ENCODE results near the gene ALKBH4. TPM values are rescaled to one million over a fixed set of nuclear protein-coding genes. Genes with fewer than 3 reads are reported as not detected.
"Not testable (repeated sequence)": the region's sequence is repeated elsewhere in the genome, so short reads cannot be mapped to it uniquely, and the experiment has no call there.

Gene ALKBH4
- total RNA-seq, 1 experiment from 2014 or later, result 26.4 TPM

GRCh38 chr7:102469972-102470825, 5.5 kb upstream of the ALKBH4 start:
- peaks cover 10% of the 10 kb centered on the region for H3K4me1 ChIP-seq (replicated peaks)
- no peak for DNase-seq (ENCODE audit: low read depth in 1 of 2, low spot score in 2 of 2)
- no peak overlapping the region for H3K4me3 ChIP-seq
- no peaks in the 10 kb centered on the region for H3K9me3 ChIP-seq (replicated peaks)
- no peak overlapping the region for H3K27ac ChIP-seq
- H3K27me3 ChIP-seq (replicated peaks), result no peaks in the 10 kb centered on the region
- peaks cover 78% of the 10 kb centered on the region for H3K36me3 ChIP-seq

GRCh38 chr7:102469351-102469971, 4.8 kb upstream of the ALKBH4 start:
- H3K9me3 ChIP-seq (replicated peaks), result 0 out of 2 replicates have a peak, but pooled peaks cover 1% of the 10 kb centered on the region
- H3K36me3 ChIP-seq, result peaks cover 80% of the 10 kb centered on the region
- DNase-seq (ENCODE audit: low read depth in 1 of 2, low spot score in 2 of 2), result no peak
- H3K4me1 ChIP-seq (replicated peaks), result peaks cover 10% of the 10 kb centered on the region
- H3K27ac ChIP-seq, result no peak overlapping the region
- no peaks in the 10 kb centered on the region for H3K27me3 ChIP-seq (replicated peaks)
- H3K4me3 ChIP-seq, result no peak overlapping the region

DNA sequence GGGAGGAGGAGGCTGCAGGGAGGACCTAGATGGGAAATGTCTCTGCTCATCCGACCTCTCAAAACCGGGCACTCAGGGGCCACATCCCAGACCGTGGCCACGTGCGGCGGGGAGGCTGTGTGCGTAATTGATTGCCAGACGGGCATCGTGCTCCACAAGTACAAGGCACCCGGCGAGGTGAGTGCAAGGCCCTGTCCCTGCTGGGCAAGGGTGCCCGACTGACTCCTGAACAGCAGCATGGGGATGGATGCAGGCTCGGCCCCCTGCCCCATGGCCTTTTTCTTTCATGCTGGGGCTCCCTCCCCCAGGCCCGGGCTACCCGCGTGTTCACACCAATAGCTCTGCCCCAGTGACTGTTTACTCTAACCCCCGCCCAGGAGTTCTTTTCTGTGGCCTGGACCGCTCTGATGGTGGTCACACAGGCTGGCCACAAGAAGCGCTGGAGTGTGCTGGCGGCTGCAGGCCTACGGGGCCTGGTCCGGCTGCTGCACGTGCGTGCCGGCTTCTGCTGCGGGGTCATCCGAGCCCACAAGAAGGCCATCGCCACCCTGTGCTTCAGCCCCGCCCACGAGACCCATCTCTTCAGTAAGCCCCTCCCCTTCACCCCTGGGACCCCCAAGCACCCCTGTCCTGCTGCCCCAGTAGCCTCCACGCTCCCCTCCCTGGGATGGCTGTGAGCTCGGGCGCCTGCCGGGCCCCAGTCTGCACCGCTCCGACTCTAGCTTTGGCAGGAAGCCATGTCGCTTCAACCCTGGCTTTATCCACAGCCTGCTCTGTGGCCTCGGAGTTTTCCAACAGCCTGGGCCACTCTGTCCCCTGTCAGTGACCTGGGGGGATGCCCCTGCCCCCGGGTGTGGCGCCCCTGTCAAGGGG, 4.1 kb upstream of the ALKBH4 start:
- no peaks in the 10 kb centered on the region for H3K27me3 ChIP-seq (replicated peaks)
- H3K4me3 ChIP-seq, result no peak overlapping the region
- H3K9me3 ChIP-seq (replicated peaks), result 0 out of 2 replicates have a peak, but pooled peaks cover 2% of the 10 kb centered on the region
- no peak for DNase-seq (ENCODE audit: low read depth in 1 of 2, low spot score in 2 of 2)
- H3K27ac ChIP-seq, result no peak overlapping the region
- H3K36me3 ChIP-seq, result peaks cover 81% of the 10 kb centered on the region
- peaks cover 13% of the 10 kb centered on the region for H3K4me1 ChIP-seq (replicated peaks)

- DNase-seq (ENCODE audit: low read depth in 1 of 2, low spot score in 2 of 2), result no peak
- H3K27ac ChIP-seq, result no peak overlapping the region
- peaks cover 16% of the 10 kb centered on the region for H3K4me1 ChIP-seq (replicated peaks)
- peaks cover 75% of the 10 kb centered on the region for H3K36me3 ChIP-seq
- no peak overlapping the region for H3K4me3 ChIP-seq
- 0 out of 2 replicates have a peak, but pooled peaks cover 2% of the 10 kb centered on the region for H3K9me3 ChIP-seq (replicated peaks)
- H3K27me3 ChIP-seq (replicated peaks), result no peaks in the 10 kb centered on the region
Observed at GRCh38 chr7:102467581-102468477, 3.2 kb upstream of the ALKBH4 start.

DNA sequence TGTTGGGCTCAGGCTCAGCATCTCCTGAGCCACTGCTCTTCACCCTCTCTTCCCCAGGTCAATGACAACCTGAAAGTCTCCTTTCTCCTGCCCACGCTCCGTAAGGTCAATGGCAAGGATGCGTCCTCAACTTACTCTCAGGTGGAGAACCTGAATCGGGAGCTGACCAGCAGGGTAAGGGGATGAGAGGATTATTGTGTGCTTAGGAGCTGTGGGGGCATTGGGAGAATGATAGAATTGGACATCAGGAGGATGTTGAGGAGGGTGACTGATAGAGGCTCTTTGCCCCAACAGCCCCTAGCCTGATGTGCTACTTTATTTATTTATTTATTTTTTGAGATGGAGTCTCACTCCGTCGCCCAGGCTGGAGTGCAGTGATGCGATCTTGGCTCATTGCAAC, 1.4 kb upstream of the ALKBH4 start:
- H3K9me3 ChIP-seq (replicated peaks), result 0 out of 2 replicates have a peak, but pooled peaks cover 2% of the 10 kb centered on the region
- H3K4me3 ChIP-seq, result peak overlapping the region; percentile 88
- DNase-seq (ENCODE audit: low read depth in 1 of 2, low spot score in 2 of 2), result no peak
- peaks cover 58% of the 10 kb centered on the region for H3K36me3 ChIP-seq
- no peaks in the 10 kb centered on the region for H3K27me3 ChIP-seq (replicated peaks)
- H3K4me1 ChIP-seq (replicated peaks), result peaks cover 16% of the 10 kb centered on the region
- no peak overlapping the region for H3K27ac ChIP-seq

- DNase-seq (ENCODE audit: low read depth in 1 of 2, low spot score in 2 of 2), result no peak
- Histone ChIP-seq H3K4me1 (replicated peaks) (peaks cover 16% of the 10 kb centered on the region), H3K27ac (peak overlapping the region; percentile 45), H3K9me3 (replicated peaks) (0 out of 2 replicates have a peak, but pooled peaks cover 2% of the 10 kb centered on the region), H3K27me3 (replicated peaks) (no peaks in the 10 kb centered on the region), H3K4me3 (peak overlapping the region; percentile 88), H3K36me3 (peaks cover 42% of the 10 kb centered on the region)
Observed at GRCh38 chr7:102463841-102464576, 654 bp downstream of the ALKBH4 start.

DNA sequence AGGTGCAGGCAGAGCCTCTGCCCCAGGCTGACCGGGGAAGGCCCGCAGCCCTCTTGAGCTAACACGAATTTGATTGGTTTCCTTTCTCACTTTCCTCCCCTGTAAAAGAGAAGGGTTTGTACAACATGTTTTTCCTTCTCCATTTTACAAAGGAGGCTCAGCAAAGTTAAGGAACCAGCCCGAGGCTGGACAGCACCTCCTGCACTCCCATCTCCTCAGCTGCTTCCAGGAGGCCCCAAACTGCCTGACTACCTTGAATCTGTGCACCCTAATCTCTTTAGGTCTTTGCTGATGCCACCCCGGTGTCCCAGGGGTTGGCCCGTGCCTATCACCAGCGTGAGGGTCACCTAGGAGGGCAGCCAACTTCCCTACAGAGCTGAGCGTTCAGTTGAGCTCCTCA, 4.2 kb downstream of the ALKBH4 start:
- Histone ChIP-seq H3K27me3 (replicated peaks) (no peaks in the 10 kb centered on the region), H3K36me3 (peaks cover 44% of the 10 kb centered on the region), H3K9me3 (replicated peaks) (0 out of 2 replicates have a peak, but pooled peaks cover 2% of the 10 kb centered on the region), H3K4me1 (replicated peaks) (peaks cover 7% of the 10 kb centered on the region), H3K27ac (no peak overlapping the region), H3K4me3 (no peak overlapping the region)
- DNase-seq (ENCODE audit: low read depth in 1 of 2, low spot score in 2 of 2), result no peak

DNA sequence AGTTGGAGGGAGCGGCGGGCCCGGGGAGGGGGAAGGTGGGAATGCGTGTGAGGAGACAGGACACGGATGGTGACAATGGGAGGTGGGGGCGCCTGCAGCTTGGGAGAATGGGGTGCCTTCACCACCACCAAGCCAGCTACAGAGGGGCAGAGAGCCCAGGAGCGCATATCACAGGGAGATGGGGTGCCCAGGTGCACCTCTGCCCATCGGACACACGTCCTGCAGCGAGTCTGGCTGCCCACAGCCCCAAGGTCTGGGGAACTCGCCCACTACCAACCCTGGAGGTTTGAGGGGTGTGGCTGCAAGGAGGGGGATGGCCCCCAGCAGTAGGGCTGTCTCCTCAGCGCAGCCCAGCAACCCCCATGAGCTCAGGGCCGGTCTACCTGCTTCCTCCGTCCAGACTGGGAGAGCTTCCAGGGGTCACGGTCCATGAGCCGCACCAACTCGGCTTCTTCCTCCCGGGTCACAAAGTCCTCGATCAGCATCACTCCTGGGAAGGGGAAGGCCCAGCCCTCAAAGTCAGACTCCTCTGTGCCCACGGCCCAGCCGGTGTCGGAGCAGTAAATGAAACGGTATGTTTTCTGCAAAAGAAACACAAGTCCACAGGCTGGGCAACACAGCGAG, 5.3 kb downstream of the ALKBH4 start:
- no peaks in the 10 kb centered on the region for H3K9me3 ChIP-seq (replicated peaks)
- no peaks in the 10 kb centered on the region for H3K27me3 ChIP-seq (replicated peaks)
- no peak overlapping the region for H3K4me3 ChIP-seq
- DNase-seq (ENCODE audit: low read depth in 1 of 2, low spot score in 2 of 2), result no peak
- H3K4me1 ChIP-seq (replicated peaks), result peaks cover 7% of the 10 kb centered on the region
- H3K36me3 ChIP-seq, result peaks cover 44% of the 10 kb centered on the region
- no peak overlapping the region for H3K27ac ChIP-seq

DNA sequence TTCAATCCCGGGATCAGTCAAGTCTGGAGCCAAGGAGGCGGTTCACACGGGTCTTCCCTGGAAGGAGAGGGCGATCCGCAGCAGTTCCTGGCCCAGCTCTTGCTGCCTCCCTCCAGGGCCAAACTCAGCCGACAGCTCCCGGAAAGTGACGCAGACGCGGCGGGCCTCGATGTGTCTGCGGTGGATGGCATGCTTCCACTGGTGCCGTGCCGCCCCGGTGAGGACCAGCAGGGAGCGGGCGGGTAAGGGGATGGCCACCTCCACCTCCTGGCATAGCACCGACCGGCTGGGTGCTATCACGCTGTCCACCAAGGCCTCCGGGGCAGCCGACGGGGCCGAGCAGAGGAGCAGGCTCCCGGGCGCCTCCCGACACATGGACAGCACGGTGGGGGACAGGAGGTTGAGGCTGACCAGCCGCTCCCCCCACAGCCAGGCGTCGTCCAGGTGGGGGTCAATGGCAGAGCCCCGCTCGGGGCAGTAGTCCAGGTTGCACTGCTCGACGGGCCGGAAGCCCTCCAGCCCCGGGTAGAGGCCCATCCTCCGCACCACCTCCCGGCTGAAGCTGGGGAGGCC, 7.2 kb downstream of the ALKBH4 start:
- no peak overlapping the region for H3K4me3 ChIP-seq
- no peak overlapping the region for H3K27ac ChIP-seq
- H3K4me1 ChIP-seq (replicated peaks), result no peaks in the 10 kb centered on the region
- H3K36me3 ChIP-seq, result peaks cover 40% of the 10 kb centered on the region
- H3K9me3 ChIP-seq (replicated peaks), result no peaks in the 10 kb centered on the region
- no peaks in the 10 kb centered on the region for H3K27me3 ChIP-seq (replicated peaks)
- DNase-seq (ENCODE audit: low read depth in 1 of 2, low spot score in 2 of 2), result no peak

DNA sequence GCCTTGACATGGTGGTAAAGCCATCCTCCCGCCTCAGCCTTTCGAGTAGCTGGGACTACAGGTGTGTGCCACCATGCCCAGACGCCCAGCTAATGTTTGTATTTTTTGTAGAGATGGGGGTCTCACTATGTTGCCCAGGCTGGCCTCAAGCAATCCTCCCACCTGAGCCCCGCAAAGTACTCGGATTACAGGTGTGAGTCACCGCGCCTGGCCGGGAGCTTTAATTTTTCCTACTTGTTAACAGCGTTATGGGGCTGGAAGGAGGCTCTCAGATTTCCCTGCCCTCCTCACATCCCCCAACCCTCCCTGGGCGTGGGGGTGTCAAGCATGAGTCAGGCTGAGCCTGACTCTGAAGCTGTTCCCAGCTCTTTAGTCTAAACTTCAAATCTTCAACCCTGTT, 8.3 kb downstream of the ALKBH4 start:
- Histone ChIP-seq H3K4me3 (no peak overlapping the region), H3K4me1 (replicated peaks) (no peaks in the 10 kb centered on the region), H3K27me3 (replicated peaks) (no peaks in the 10 kb centered on the region), H3K9me3 (replicated peaks) (no peaks in the 10 kb centered on the region), H3K27ac (no peak overlapping the region), H3K36me3 (peaks cover 40% of the 10 kb centered on the region)
- DNase-seq (ENCODE audit: low read depth in 1 of 2, low spot score in 2 of 2), result no peak

GRCh38 chr7:102455596-102455995, 9.1 kb downstream of the ALKBH4 start:
- Histone ChIP-seq H3K4me3 (no peak overlapping the region), H3K27me3 (replicated peaks) (no peaks in the 10 kb centered on the region), H3K9me3 (replicated peaks) (no peaks in the 10 kb centered on the region), H3K4me1 (replicated peaks) (no peaks in the 10 kb centered on the region), H3K27ac (no peak overlapping the region), H3K36me3 (peaks cover 40% of the 10 kb centered on the region)
- DNase-seq (ENCODE audit: low read depth in 1 of 2, low spot score in 2 of 2), result no peak

DNA sequence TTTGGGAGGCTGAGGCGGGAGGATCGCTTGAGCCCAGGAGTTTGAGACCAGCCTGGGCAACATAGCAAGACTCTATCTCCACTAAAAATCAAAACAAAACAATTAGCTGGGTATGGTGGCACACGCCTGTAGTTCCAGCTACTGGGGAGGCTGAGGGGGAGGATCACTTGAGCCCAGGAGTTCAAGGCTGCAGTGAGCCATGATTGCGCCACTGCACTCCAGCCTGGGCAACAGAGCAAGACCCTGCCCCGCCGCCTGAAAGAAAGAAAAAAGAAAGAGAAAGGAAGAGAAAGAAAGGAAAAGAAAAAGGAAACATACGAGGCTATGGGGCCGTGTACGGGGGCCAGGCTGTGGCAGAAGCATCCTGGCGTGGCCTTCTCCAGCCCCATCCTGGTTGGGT, 9.7 kb downstream of the ALKBH4 start:
- H3K27me3 ChIP-seq (replicated peaks); H3K4me3 ChIP-seq; H3K9me3 ChIP-seq (replicated peaks); H3K4me1 ChIP-seq (replicated peaks); H3K27ac ChIP-seq; DNase-seq (ENCODE audit: low read depth in 1 of 2, low spot score in 2 of 2): not testable (repeated sequence)
- H3K36me3 ChIP-seq, result peaks cover 40% of the 10 kb centered on the region
